GM23338 (cell line): Measurements from ENCODE around the gene TMEM30B.

ENCODE experiments used
- CREB1 ChIP-seq: fragments of 250-450 bp; sonication (Bioruptor Pico); IDR thresholded peaks from 2 replicates; pipeline ENCODE4 v1.5.0; 2020; ENCODE audit warnings: low read depth, mild to moderate bottlenecking, moderate library complexity
- EZH2 ChIP-seq: fragments of 200-600 bp; sonication (generic); IDR thresholded peaks from one replicate; pipeline ENCODE4 v1.8.0; 2017; ENCODE audit warnings: antibody characterized with exemption, mild to moderate bottlenecking, low read depth; ENCODE audit not compliant: unreplicated experiment
- EZH2phosphoT487 ChIP-seq: fragments of 200-600 bp; sonication (generic); IDR thresholded peaks from one replicate; pipeline ENCODE4 v1.8.1; 2018; ENCODE audit warnings: antibody characterized with exemption; ENCODE audit not compliant: unreplicated experiment
- JUNB ChIP-seq: IDR thresholded peaks from one replicate; pipeline ENCODE4 v1.6.1; 2016; ENCODE audit warnings: antibody characterized with exemption; ENCODE audit not compliant: unreplicated experiment
- NANOG ChIP-seq: IDR thresholded peaks from 2 replicates; pipeline ENCODE4 v1.6.1; 2016; ENCODE audit warnings: antibody characterized with exemption, borderline replicate concordance
- POLR2AphosphoS5 ChIP-seq: IDR thresholded peaks from 2 replicates; pipeline ENCODE4 v1.6.1; 2016; ENCODE audit warnings: antibody characterized with exemption, low read depth
- ZNF114 ChIP-seq: fragments of 250-450 bp; sonication (Bioruptor Pico); IDR thresholded peaks from 2 replicates; pipeline ENCODE4 v1.5.0; 2020; ENCODE audit warnings: mild to moderate bottlenecking, moderate library complexity
- ZNF331 ChIP-seq: fragments of 250-450 bp; sonication (Bioruptor Pico); IDR thresholded peaks from 2 replicates; pipeline ENCODE4 v1.5.0; 2020; ENCODE audit warnings: low read depth, mild to moderate bottlenecking, moderate library complexity
- TF ChIP-seq, protein P1 (sequence below), 2 experiments: fragments of 200-600 bp in 1 of 2; sonication (generic) in 1 of 2; conservative IDR thresholded peaks; 2 replicates each; pipeline versions ENCODE4 v1.5.1 to v1.6.1; 2016 to 2017; ENCODE audit warnings: antibody characterized with exemption in 2 of 2, low read depth in 2 of 2, mild to moderate bottlenecking in 2 of 2, moderate library complexity in 1 of 2
- TF ChIP-seq, protein P2 (sequence below): IDR thresholded peaks from one replicate; pipeline ENCODE4 v1.6.1; 2018; ENCODE audit warnings: antibody characterized with exemption; ENCODE audit not compliant: unreplicated experiment
- TF ChIP-seq, protein P3 (sequence below): IDR thresholded peaks from 2 replicates; pipeline ENCODE4 v1.6.1; 2016; ENCODE audit warnings: antibody characterized with exemption
- TF ChIP-seq, protein P4 (sequence below): fragments of 250-450 bp; sonication (Bioruptor Pico); IDR thresholded peaks from 2 replicates; pipeline ENCODE4 v1.5.0; 2020; ENCODE audit warnings: mild to moderate bottlenecking, moderate library complexity

DNA sequence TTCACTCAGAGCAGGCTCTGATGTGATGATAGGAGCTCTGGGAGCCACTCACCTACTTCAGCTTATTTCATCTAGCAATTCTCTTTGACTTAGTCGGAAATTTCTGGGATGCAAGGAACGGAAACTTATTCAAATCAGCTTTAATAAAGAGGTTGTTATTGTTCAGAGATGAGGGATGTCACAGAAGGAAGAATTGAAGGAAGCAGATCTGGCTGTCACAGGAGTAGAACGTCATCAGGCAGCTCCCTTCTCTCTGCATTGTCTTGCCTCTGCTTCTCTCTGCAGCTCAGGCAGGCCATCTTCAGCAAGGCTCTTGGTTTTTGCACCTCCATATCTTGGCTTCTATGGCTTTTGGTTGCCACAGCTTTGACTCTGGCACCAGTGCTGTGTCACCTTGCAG is 7.6 kb upstream of the TMEM30B start:
- TF ChIP-seq, protein P1, sequence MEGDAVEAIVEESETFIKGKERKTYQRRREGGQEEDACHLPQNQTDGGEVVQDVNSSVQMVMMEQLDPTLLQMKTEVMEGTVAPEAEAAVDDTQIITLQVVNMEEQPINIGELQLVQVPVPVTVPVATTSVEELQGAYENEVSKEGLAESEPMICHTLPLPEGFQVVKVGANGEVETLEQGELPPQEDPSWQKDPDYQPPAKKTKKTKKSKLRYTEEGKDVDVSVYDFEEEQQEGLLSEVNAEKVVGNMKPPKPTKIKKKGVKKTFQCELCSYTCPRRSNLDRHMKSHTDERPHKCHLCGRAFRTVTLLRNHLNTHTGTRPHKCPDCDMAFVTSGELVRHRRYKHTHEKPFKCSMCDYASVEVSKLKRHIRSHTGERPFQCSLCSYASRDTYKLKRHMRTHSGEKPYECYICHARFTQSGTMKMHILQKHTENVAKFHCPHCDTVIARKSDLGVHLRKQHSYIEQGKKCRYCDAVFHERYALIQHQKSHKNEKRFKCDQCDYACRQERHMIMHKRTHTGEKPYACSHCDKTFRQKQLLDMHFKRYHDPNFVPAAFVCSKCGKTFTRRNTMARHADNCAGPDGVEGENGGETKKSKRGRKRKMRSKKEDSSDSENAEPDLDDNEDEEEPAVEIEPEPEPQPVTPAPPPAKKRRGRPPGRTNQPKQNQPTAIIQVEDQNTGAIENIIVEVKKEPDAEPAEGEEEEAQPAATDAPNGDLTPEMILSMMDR (conservative IDR thresholded peaks at IDR 0.05; ENCODE audit: low read depth in 2 of 2): no peak
- TF ChIP-seq EZH2 (no peak), POLR2AphosphoS5 (no peak), EZH2phosphoT487 (no peak), ZNF331 (CRISPR knock-in tag) (no peak), CREB1 (CRISPR knock-in tag) (no peak), JUNB (no peak), ZNF114 (CRISPR knock-in tag) (no peak), NANOG (no peak)
- TF ChIP-seq, protein P2, sequence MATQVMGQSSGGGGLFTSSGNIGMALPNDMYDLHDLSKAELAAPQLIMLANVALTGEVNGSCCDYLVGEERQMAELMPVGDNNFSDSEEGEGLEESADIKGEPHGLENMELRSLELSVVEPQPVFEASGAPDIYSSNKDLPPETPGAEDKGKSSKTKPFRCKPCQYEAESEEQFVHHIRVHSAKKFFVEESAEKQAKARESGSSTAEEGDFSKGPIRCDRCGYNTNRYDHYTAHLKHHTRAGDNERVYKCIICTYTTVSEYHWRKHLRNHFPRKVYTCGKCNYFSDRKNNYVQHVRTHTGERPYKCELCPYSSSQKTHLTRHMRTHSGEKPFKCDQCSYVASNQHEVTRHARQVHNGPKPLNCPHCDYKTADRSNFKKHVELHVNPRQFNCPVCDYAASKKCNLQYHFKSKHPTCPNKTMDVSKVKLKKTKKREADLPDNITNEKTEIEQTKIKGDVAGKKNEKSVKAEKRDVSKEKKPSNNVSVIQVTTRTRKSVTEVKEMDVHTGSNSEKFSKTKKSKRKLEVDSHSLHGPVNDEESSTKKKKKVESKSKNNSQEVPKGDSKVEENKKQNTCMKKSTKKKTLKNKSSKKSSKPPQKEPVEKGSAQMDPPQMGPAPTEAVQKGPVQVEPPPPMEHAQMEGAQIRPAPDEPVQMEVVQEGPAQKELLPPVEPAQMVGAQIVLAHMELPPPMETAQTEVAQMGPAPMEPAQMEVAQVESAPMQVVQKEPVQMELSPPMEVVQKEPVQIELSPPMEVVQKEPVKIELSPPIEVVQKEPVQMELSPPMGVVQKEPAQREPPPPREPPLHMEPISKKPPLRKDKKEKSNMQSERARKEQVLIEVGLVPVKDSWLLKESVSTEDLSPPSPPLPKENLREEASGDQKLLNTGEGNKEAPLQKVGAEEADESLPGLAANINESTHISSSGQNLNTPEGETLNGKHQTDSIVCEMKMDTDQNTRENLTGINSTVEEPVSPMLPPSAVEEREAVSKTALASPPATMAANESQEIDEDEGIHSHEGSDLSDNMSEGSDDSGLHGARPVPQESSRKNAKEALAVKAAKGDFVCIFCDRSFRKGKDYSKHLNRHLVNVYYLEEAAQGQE: no peak
- TF ChIP-seq, protein P3, sequence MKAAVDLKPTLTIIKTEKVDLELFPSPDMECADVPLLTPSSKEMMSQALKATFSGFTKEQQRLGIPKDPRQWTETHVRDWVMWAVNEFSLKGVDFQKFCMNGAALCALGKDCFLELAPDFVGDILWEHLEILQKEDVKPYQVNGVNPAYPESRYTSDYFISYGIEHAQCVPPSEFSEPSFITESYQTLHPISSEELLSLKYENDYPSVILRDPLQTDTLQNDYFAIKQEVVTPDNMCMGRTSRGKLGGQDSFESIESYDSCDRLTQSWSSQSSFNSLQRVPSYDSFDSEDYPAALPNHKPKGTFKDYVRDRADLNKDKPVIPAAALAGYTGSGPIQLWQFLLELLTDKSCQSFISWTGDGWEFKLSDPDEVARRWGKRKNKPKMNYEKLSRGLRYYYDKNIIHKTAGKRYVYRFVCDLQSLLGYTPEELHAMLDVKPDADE: no peak
- TF ChIP-seq, protein P4, sequence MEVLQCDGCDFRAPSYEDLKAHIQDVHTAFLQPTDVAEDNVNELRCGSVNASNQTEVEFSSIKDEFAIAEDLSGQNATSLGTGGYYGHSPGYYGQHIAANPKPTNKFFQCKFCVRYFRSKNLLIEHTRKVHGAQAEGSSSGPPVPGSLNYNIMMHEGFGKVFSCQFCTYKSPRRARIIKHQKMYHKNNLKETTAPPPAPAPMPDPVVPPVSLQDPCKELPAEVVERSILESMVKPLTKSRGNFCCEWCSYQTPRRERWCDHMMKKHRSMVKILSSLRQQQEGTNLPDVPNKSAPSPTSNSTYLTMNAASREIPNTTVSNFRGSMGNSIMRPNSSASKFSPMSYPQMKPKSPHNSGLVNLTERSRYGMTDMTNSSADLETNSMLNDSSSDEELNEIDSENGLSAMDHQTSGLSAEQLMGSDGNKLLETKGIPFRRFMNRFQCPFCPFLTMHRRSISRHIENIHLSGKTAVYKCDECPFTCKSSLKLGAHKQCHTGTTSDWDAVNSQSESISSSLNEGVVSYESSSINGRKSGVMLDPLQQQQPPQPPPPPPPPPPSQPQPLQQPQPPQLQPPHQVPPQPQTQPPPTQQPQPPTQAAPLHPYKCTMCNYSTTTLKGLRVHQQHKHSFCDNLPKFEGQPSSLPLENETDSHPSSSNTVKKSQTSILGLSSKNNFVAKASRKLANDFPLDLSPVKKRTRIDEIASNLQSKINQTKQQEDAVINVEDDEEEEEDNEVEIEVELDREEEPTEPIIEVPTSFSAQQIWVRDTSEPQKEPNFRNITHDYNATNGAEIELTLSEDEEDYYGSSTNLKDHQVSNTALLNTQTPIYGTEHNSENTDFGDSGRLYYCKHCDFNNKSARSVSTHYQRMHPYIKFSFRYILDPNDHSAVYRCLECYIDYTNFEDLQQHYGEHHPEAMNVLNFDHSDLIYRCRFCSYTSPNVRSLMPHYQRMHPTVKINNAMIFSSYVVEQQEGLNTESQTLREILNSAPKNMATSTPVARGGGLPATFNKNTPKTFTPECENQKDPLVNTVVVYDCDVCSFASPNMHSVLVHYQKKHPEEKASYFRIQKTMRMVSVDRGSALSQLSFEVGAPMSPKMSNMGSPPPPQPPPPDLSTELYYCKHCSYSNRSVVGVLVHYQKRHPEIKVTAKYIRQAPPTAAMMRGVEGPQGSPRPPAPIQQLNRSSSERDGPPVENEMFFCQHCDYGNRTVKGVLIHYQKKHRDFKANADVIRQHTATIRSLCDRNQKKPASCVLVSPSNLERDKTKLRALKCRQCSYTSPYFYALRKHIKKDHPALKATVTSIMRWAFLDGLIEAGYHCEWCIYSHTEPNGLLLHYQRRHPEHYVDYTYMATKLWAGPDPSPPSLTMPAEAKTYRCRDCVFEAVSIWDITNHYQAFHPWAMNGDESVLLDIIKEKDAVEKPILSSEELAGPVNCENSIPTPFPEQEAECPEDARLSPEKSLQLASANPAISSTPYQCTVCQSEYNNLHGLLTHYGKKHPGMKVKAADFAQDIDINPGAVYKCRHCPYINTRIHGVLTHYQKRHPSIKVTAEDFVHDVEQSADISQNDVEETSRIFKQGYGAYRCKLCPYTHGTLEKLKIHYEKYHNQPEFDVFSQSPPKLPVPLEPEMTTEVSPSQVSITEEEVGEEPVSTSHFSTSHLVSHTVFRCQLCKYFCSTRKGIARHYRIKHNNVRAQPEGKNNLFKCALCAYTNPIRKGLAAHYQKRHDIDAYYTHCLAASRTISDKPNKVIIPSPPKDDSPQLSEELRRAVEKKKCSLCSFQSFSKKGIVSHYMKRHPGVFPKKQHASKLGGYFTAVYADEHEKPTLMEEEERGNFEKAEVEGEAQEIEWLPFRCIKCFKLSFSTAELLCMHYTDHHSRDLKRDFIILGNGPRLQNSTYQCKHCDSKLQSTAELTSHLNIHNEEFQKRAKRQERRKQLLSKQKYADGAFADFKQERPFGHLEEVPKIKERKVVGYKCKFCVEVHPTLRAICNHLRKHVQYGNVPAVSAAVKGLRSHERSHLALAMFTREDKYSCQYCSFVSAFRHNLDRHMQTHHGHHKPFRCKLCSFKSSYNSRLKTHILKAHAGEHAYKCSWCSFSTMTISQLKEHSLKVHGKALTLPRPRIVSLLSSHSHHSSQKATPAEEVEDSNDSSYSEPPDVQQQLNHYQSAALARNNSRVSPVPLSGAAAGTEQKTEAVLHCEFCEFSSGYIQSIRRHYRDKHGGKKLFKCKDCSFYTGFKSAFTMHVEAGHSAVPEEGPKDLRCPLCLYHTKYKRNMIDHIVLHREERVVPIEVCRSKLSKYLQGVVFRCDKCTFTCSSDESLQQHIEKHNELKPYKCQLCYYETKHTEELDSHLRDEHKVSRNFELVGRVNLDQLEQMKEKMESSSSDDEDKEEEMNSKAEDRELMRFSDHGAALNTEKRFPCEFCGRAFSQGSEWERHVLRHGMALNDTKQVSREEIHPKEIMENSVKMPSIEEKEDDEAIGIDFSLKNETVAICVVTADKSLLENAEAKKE: no peak
